MM.1S (cell line): ENCODE measurements around the gene FUS.

Experiments
- EZH2phosphoT487 ChIP-seq: fragments of 300-600 bp; sonication (generic); IDR thresholded peaks from 2 replicates; pipeline ENCODE4 v1.6.1; 2018; ENCODE audit warnings: antibody characterized with exemption, low read length
- TF ChIP-seq, protein P1 (sequence below): fragments of 300-600 bp; sonication (generic); IDR thresholded peaks from 2 replicates; pipeline ENCODE4 v1.5.1; 2016; ENCODE audit warnings: antibody characterized with exemption, low read length, mixed read lengths

- TF ChIP-seq EZH2phosphoT487, result no peak
- TF ChIP-seq, protein P1, sequence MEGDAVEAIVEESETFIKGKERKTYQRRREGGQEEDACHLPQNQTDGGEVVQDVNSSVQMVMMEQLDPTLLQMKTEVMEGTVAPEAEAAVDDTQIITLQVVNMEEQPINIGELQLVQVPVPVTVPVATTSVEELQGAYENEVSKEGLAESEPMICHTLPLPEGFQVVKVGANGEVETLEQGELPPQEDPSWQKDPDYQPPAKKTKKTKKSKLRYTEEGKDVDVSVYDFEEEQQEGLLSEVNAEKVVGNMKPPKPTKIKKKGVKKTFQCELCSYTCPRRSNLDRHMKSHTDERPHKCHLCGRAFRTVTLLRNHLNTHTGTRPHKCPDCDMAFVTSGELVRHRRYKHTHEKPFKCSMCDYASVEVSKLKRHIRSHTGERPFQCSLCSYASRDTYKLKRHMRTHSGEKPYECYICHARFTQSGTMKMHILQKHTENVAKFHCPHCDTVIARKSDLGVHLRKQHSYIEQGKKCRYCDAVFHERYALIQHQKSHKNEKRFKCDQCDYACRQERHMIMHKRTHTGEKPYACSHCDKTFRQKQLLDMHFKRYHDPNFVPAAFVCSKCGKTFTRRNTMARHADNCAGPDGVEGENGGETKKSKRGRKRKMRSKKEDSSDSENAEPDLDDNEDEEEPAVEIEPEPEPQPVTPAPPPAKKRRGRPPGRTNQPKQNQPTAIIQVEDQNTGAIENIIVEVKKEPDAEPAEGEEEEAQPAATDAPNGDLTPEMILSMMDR, result no peak
Observed at GRCh38 chr16:31148281-31148728, 31.6 kb upstream of the FUS start.
